ENCODE measurements around the gene ZMYND8.

GRCh38 chr20:47249913-47250312 is 106.6 kb downstream of the ZMYND8 start:
- TF ChIP-seq CTCF (IDR thresholded peaks at IDR 0.05 in 2 of 3, conservative IDR thresholded peaks at IDR 0.05 in 1 of 3; ENCODE audit: borderline replicate concordance in 1 of 3, insufficient read depth in 1 of 3, low read depth in 2 of 3, low read length in 2 of 3) (no peak), POLR2AphosphoS5 (IDR thresholded peaks at IDR 0.05; ENCODE audit: low read depth, low read length) (no peak), EZH2 (IDR thresholded peaks at IDR 0.05) (no peak), EGR1 (IDR thresholded peaks at IDR 0.05; ENCODE audit: low read depth) (no peak), JUND (IDR thresholded peaks at IDR 0.05) (no peak), ZFX (IDR thresholded peaks at IDR 0.05) (no peak), EZH2phosphoT487 (IDR thresholded peaks at IDR 0.05; ENCODE audit: borderline replicate concordance) (no peak)

Data from HCT116 (cell line).